Measurements from ENCODE around the gene TALDO1. TPM values are rescaled to one million over a fixed set of nuclear protein-coding genes. Genes with fewer than 3 reads are reported as not detected.

The TALDO1 gene
- total and polyA plus RNA-seq, 12 donors, result 64.3 to 167 (median 145) TPM

- TF ChIP-seq CTCF (IDR thresholded peaks at IDR 0.05), result no peak
- H3K9me3 ChIP-seq (replicated peaks in 1 of 3), result no peaks in the 10 kb centered on the region
- WGBS, 4 donors, result 89 to 92% (median 91%) methylated on average over 7 to 31 of the region's 31 CpGs
- no peak overlapping the region for H3K27ac ChIP-seq
- H3K4me1 ChIP-seq (replicated peaks in 1 of 2), result peaks cover 20 to 27% of the 10 kb centered on the region in 2 donors
- H3K27me3 ChIP-seq, result peaks cover 8% of the 10 kb centered on the region
- peaks cover 0 to 10% of the 10 kb centered on the region in 2 donors for H3K36me3 ChIP-seq (replicated peaks in 1 of 2)
- no peak for DNase-seq
- intact Hi-C loops (cut with DNase I), result no loop called here
- no peak overlapping the region for H3K4me3 ChIP-seq
Observed at GRCh38 chr11:794013-794765, 46.9 kb downstream of the TALDO1 start.

DNA sequence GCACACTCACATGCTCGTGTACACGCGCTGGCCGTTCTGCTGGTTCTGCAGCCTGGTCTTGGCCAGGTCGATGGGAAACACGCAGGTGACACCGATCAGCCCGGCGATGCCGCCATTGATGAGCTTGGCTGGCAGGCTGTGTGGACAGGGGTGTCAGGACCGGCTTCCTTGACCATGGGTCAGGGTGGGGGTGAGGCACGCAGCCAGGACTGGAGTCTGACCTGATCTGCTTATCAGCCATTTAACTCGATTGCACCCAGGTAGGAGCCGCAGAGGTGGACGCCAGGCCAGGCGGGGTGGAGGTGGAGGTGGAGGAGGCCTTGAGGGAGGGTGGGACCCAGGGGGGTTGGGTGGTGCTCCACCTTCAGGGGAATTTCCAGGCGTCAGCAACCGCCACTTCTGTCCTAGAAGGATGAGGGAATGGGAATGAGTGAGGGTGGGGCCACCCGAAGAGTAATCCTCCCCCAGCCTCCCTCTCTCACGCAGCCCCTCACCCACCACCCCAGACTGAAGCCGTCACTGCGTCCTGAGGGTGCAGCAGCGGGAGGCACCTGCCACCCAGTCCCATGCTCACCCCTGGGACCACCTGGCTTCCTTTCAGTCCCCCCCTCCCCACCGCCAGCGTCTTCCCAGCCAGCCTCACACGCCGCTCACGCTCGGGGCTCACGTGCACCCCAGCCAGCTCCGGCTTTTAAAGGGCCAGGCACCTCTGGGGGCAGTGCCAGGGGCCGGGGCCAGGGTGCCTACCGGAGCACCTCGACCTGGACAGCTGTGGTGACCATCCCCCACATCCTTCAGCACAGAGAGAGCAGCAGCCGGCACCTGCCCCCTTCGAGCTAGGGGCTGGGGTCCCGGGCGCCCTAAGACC, 47.7 kb downstream of the TALDO1 start:
- peaks cover 0 to 17% of the 10 kb centered on the region in 2 donors for H3K36me3 ChIP-seq (replicated peaks in 1 of 2)

DNA sequence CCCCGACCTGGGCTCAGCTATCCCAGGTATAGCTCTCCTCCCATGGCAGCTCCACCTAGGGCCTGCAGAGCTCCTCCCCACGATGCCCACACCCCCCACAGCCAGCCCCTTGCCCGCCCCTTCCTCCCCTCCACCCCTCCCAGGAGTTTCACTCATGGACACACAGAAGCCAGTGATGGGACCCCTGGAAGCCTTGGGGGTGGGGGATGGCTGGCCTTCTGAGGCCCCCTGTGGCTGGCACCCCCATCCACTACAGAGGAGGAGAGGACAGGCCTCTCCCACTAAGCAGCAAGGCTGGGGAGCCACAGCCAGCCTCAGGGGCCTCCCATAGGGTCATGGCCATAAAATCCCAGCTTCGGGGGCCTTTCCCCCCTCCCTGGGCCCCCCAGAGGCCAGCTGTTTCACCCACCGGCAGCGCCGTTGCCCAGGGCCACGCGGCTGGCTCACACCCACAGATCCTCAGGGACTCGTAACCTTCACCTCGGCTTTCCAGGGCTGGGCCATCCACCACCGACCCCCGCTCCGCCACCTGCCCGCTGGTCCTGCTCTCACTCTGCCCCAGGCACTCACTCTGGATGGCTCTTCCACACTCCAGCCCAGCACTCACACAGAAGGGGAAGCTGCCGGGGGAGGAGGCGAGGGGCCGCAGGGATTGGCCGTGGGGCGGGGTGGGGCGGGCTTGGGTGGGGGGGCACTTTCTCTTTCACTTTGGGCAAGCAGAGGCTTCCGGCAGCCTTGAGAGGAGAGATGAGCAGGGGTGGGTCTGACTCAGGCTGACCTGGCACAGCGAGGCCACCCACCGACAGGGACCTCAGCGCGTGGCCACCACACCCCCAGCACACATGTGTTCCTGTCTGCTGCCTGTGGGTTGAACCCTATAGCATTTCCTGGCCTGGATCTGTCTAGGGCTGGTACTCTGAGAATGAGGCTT, 48.6 kb downstream of the TALDO1 start:
- WGBS, 4 donors, result 0 to 20% (median 2%) methylated on average over 1 to 26 of the region's 26 CpGs
- H3K4me3 ChIP-seq, result peak overlapping the region in 2 of 4 donors; percentile 65 to 88
- peaks cover 20 to 27% of the 10 kb centered on the region in 2 donors for H3K4me1 ChIP-seq (replicated peaks in 1 of 2)
- peak; percentile 79 to 93 (median 89) for DNase-seq
- TF ChIP-seq CTCF (IDR thresholded peaks at IDR 0.05) (no peak), POLR2A (IDR thresholded peaks at IDR 0.05) (peak in 1 of 2 donors; percentile 60)
- peaks cover 0 to 26% of the 10 kb centered on the region in 2 donors for H3K36me3 ChIP-seq (replicated peaks in 1 of 2)
- H3K27ac ChIP-seq, result peak overlapping the region; percentile 2 to 85 (median 76)
- H3K27me3 ChIP-seq, result no peaks in the 10 kb centered on the region
- H3K9me3 ChIP-seq (replicated peaks in 1 of 3), result no peaks in the 10 kb centered on the region
- intact Hi-C loops (cut with DNase I), result no loop called here

More for the DNA sequence above, 47.7 kb downstream of the TALDO1 start:
- Histone ChIP-seq H3K4me3 (peak overlapping the region in 2 of 4 donors; percentile 65 to 88), H3K27ac (peak overlapping the region in 1 of 5 donors; percentile 81), H3K4me1 (replicated peaks in 1 of 2) (peaks cover 20 to 27% of the 10 kb centered on the region in 2 donors), H3K9me3 (replicated peaks in 1 of 3) (no peaks in the 10 kb centered on the region), H3K27me3 (peaks cover under 1% of the 10 kb centered on the region)
- no peak for TF ChIP-seq POLR2A (IDR thresholded peaks at IDR 0.05)
- no peak for TF ChIP-seq CTCF (IDR thresholded peaks at IDR 0.05)
- intact Hi-C loops (cut with DNase I), result no loop called here
- WGBS, 4 donors, result 45 to 67% (median 51%) methylated on average over 26 to 38 of the region's 38 CpGs
- peak in 1 of 7 donors; percentile 50 for DNase-seq
